Right lobe of liver (tissue), 6 donors: ENCODE data around the gene KCNG1. TPM values are rescaled to one million over a fixed set of nuclear protein-coding genes. Genes with fewer than 3 reads are reported as not detected.

Experiments used
- ATAC-seq, 4 donors: fragments of 200-7000 bp; cut with Tn5 transposase; one replicate each; pipeline ENCODE4 v1.9.1; 2020; ENCODE audit warnings: mild to moderate bottlenecking in 4 of 4, moderate library complexity in 4 of 4
- DNase-seq, 3 donors: peaks; one replicate each; pipeline ENCODE4 v3.0.0-alpha.2; 2020
- H3K27ac ChIP-seq, 3 donors: fragments of 200-600 bp; one replicate each; pipeline ENCODE4 v1.8.0; 2022
- H3K27me3 ChIP-seq, 2 donors: fragments of 200-600 bp; one replicate each; pipeline ENCODE4 v1.8.0; 2022
- H3K36me3 ChIP-seq, 4 donors: fragments of 200-600 bp; sonication (generic) in 1 of 4; one replicate each; pipeline versions ENCODE4 v1.5.1 to v1.8.0; 2017 to 2022; ENCODE audit warnings: control low read depth in 1 of 4
- H3K4me1 ChIP-seq, 4 donors: fragments of 200-600 bp; sonication (generic) in 1 of 4; one replicate each; pipeline versions ENCODE4 v1.5.1 to v1.8.0; 2017 to 2022; ENCODE audit warnings: control low read depth in 1 of 4
- H3K4me3 ChIP-seq, 3 donors: fragments of 200-600 bp; one replicate each; pipeline ENCODE4 v1.8.0; 2022
- H3K9me3 ChIP-seq, 4 donors: fragments of 200-600 bp; sonication (generic) in 1 of 4; one replicate each; pipeline versions ENCODE4 v1.5.1 to v1.8.0; 2017 to 2022; ENCODE audit warnings: control low read depth in 1 of 4
- CTCF ChIP-seq, 4 donors: fragments of 200-600 bp in 3 of 4; fragments of 450-650 bp in 1 of 4; IDR thresholded peaks; one replicate each; pipeline versions ENCODE4 v1.5.1 to v1.8.0; 2016 to 2022; ENCODE audit warnings: antibody characterized with exemption in 4 of 4, mild to moderate bottlenecking in 2 of 4
- POLR2A ChIP-seq: fragments of 450-650 bp; IDR thresholded peaks from one replicate; pipeline ENCODE4 v1.6.1; 2017; ENCODE audit warnings: antibody characterized with exemption, mild to moderate bottlenecking
- WGBS: methylation state at CpG from one replicate; pipeline ENCODE4 v1.1.6; 2018; ENCODE audit warnings: low coverage, low lambda C conversion rate; ENCODE audit not compliant: insufficient coverage; ENCODE audit errors: missing lambda C conversion rate; 5-methylcytosine and 5-hydroxymethylcytosine counted together
- intact Hi-C, 2 donors: fragments of 100-400 bp; cut with DNase I; formaldehyde crosslinking; loops; one replicate each; pipeline versions ENCODE4 v1.11.2 to v1.14.1; 2022
- total RNA-seq, 6 experiments: library from RNA; depleted of rRNA in 2 of 6; stranded (reverse); fragments of >200 nt in 2 of 6; fragmentation: NEBNext Ultra II Directional in 3 of 6; extraction: Animal tissue kit (Norgen Biotek cat#: 25700) in 3 of 6; gene quantifications; one replicate each; pipeline versions ENCODE4 v1.1.0 to v1.2.4, GENCODE V29; 2016 to 2023
- donor health status: DM: no; HTN: yes; CAD: no.
- donor health status: DM: no; HTN: no; CAD: no.
- donor health status: DM: no; HTN: no; CAD: no.
- donor health status: DM: no; HTN: yes; CAD: no.
- donor health status: DM: no; HTN: yes; CAD: no.

KCNG1 gene
- total RNA-seq, 6 experiments from 2014 or later: 0.18 to 0.51 (median 0.22) TPM; not detected in 1

- ATAC-seq (peak in 3 of 4 donors; percentile 23 to 32 (median 23)), DNase-seq (no peak)
- peak overlapping the region in 1 of 3 donors; percentile 83 for H3K27ac ChIP-seq
- intact Hi-C loops: no loop called here
- peaks cover 0 to 26% (median 3%) of the 10 kb centered on the region in 4 donors for H3K36me3 ChIP-seq
- TF ChIP-seq POLR2A (no peak), CTCF (IDR thresholded peaks at IDR 0.05) (no peak)
- WGBS: 12% methylated on average over 7 of the region's 7 CpGs
- no peaks in the 10 kb centered on the region for H3K9me3 ChIP-seq
- peaks cover 0 to 28% (median 15%) of the 10 kb centered on the region in 4 donors for H3K4me1 ChIP-seq
- H3K27me3 ChIP-seq: no peaks in the 10 kb centered on the region
- peak overlapping the region; percentile 79 to 98 (median 85) for H3K4me3 ChIP-seq
Observed at GRCh38 chr20:50957276-50957675, 65.6 kb downstream of the KCNG1 start.

- no peak overlapping the region for H3K27ac ChIP-seq
- ATAC-seq (no peak), DNase-seq (no peak)
- no peak overlapping the region for H3K4me3 ChIP-seq
- no peaks in the 10 kb centered on the region for H3K27me3 ChIP-seq
- TF ChIP-seq CTCF (IDR thresholded peaks at IDR 0.05) (no peak), POLR2A (no peak)
- intact Hi-C loops: no loop called here
- peaks cover 0 to 15% (median 9%) of the 10 kb centered on the region in 4 donors for H3K4me1 ChIP-seq
- peaks cover 0 to 59% (median 7%) of the 10 kb centered on the region in 4 donors for H3K36me3 ChIP-seq
- no peaks in the 10 kb centered on the region for H3K9me3 ChIP-seq
Observed at GRCh38 chr20:50953821-50954220, 69.1 kb downstream of the KCNG1 start.

Other genes with a start within 250 kb of the KCNG1 start
- 1 to 10 TPM in 1 of 6 experiments, under 1 TPM in 5; 0.31 to 1.4 (median 0.60) TPM for gene BCAS4, start 228.0 kb downstream of the KCNG1 start, total RNA-seq
- gene ADNP, start 91.7 kb downstream of the KCNG1 start, total RNA-seq: 10 to 100 TPM; 19.8 to 25.9 (median 23.1) TPM
- gene DPM1, start 64.6 kb downstream of the KCNG1 start, total RNA-seq: 10 to 100 TPM; 16.6 to 40.4 (median 21.2) TPM
- gene MOCS3, start 64.3 kb downstream of the KCNG1 start, total RNA-seq: 1 to 10 TPM; 2.3 to 3.2 (median 2.7) TPM